HG03064 (cell line): Measurements from ENCODE around the gene PTPRH.
"Not testable (repeated sequence)": the region's sequence is repeated elsewhere in the genome, so short reads cannot be mapped to it uniquely, and the experiment has no call there.

Source experiments
- ATAC-seq: cut with Tn5 transposase; IDR thresholded peaks from one replicate; pipeline ENCODE4 v1.9.1; 2021; ENCODE audit warnings: low read depth; ENCODE audit not compliant: unreplicated experiment

The PTPRH gene

DNA sequence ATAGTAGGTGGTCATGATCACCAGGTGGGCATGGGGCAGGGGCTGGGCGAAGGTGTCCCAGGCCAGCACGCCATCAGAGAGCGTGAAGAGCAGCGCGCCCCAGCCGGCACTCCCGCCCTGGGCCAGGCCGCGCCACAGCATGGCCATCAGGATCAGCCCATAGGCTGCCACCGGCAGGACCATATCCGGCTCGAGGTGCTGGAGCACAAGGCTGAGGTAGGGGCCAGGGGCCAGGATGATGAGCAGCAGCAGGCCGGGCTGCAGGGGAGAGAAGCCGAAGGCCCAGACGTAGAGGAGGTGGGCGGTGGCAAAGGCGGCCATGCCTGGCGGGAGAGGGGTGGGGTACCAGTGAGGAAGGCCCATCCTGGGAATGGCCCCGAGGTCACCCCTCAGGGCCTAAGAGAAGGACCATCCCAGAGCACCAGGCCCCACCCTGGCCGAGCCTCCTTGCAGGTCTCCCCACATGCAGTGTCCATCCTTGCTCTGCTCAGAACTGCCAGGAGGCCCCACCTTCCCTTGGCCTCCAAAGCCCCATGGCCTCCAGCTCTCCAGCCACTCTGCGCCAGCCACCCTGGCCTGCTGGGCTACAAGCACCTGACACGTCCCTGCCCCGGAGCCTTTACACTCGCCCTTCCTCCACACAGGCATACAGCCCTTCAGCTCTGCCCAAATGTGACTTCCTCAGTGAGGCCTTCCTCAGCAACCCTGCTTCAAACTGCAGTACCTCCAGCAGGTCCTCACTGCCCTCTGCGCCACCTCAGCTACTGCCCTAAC is 18.1 kb upstream of the PTPRH start:
- no peak for ATAC-seq

GRCh38 chr19:55226788-55227187 is 17.5 kb upstream of the PTPRH start:
- no peak for ATAC-seq

DNA sequence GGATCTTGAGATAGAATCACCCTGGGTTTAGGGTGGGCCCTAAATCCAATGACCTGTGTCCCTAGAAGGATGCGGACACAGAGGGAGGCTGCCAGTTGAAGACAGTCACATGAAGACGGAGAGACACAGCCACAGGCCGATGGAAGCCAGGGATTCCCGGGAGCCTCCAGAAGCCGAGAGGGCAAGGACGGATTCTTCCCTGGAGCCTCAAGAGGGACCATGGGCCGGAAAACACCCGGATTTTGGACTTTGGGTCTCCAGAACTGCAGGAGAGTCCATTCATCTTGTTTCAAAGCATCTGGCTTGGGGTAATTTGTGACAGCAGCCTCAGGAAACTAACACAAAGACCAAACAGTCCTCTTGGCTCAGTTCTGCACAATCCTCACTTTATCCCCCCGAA is 17.0 kb upstream of the PTPRH start:
- no peak for ATAC-seq

GRCh38 chr19:55225415-55225958 is 16.2 kb upstream of the PTPRH start:
- no peak for ATAC-seq

- not testable (repeated sequence) for ATAC-seq
These were observed 15.5 kb upstream of the PTPRH start for GRCh38 chr19:55224679-55225414.

DNA sequence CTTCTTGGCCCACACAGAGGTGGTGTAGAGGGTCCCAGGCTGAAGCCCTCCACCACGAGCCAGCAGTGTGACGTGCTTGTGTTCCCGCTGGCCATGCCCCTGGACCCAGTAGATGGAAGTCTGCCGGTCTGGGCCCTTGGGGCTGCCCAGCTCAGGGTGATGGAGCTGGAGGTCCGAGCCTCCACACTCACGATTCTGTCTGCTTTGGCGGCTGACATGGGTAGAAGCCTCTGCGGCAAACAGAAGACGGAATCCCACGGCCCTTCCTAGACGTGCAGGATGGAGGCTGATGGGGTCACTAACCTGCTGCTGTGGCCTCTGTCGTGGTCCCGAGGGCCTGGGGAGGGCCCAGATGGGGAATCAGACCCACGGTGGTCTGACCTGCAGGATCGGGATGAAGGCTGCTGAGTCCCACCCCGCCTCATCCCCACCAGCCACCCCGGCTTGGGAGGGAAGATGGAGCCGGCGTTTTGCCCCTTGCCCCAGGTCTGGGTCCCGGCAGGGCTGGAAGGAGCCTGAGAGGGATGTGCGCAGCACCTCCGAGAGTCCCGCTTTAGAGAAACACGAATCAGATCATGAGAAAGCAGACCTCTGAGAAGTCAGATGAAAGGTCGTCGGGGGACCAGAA is 14.9 kb upstream of the PTPRH start:
- no peak for ATAC-seq

GRCh38 chr19:55223291-55224037 is 14.2 kb upstream of the PTPRH start:
- ATAC-seq: no peak

GRCh38 chr19:55220525-55220924 is 11.2 kb upstream of the PTPRH start:
- no peak for ATAC-seq

DNA sequence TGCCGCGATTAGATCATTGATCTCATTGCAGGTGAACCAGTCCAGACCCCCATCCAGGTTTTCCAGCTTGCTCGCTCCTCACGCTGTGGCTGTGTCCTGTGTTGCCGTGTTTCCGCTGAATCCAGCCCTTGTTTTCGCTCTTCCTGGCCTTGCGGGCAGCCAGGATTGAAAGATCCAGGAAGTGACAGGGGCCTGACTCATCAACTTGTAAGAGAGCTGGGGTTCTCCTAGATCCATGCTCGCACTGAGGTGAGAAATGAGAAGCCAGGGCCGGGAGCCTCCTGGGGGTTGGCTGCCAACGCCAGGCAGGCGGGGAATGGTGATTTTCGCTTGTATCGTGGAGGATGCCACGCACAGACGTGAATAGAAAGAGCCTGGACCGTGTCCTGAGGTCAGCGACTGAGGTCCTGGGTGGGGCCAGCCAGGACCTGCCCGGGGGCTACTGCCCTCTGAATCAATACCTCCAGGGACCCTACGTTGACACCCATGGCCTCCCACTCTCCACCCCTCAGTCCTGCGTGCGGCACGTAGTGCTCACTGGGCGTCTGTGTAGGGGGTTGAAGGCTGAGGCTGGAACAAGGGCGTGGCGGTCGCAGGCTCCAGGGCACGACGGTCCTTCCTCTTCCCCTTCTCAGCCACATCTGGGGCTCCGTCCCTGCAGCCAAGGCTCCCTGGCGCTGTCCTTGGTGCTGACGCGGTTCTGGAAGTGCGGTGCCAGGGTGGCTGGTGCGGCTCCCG is 7.3 kb upstream of the PTPRH start:
- no peak for ATAC-seq

DNA sequence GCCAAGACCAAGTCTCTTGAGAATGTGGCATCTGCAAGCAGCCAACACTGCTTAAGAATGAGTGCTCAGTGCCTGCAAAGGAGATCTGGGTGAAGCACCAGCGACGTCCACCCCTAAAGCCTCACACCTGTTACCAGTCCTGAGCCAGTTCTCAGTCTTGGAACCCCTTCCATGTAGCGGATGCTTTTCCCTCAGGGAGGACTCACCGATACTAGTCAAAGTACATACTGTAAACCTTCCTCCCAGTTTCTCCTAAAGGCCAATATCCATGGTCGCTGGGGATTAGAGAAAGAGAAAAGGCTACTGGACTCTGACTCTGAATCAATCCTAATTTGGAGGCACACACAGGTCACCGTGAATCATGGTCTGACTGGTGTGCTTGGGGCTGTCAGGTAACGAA is 4.2 kb upstream of the PTPRH start:
- ATAC-seq: no peak

- no peak for ATAC-seq
These were observed 3.1 kb upstream of the PTPRH start for GRCh38 chr19:55212447-55212846.

DNA sequence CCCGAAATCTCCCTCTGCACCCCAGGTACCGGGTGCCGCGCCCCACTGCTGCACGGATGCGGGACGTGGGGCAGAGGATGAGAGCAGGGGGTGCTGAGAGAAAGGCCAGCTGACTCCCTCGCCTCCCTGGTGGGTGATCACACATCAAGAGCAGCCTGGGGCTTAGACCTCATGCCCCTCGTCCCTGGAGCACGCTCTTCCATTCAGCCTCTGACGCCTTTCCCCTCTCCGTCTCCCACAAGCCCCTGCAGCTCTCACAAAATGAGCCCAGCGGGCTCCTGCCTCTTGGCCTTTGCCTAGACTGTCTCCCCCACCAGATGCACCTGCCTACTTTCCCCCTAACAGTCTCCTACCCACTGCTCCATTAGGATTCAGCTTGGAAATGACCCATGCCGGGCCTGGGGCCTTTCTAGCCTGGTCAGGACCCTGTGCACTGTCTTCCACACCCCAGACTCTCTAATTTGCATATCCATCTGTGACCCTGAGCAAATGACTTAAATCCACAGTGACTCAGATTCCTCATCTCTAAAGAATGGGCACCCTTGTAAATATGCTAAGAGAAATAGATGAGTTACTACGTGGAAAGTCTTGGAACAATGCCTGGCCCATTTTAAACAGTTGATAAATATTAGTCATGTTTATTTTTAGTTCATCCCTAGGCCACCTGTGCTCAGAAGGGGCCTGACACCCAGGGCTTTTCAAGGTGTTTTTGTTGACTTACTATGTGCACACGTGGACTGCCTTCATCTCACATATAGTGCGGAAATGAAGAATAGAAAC is 582 bp upstream of the PTPRH start:
- no peak for ATAC-seq

- ATAC-seq: no peak
These were observed 2.4 kb downstream of the PTPRH start for GRCh38 chr19:55206664-55207500.

GRCh38 chr19:55202199-55202598 is 7.1 kb downstream of the PTPRH start:
- not testable (repeated sequence) for ATAC-seq

DNA sequence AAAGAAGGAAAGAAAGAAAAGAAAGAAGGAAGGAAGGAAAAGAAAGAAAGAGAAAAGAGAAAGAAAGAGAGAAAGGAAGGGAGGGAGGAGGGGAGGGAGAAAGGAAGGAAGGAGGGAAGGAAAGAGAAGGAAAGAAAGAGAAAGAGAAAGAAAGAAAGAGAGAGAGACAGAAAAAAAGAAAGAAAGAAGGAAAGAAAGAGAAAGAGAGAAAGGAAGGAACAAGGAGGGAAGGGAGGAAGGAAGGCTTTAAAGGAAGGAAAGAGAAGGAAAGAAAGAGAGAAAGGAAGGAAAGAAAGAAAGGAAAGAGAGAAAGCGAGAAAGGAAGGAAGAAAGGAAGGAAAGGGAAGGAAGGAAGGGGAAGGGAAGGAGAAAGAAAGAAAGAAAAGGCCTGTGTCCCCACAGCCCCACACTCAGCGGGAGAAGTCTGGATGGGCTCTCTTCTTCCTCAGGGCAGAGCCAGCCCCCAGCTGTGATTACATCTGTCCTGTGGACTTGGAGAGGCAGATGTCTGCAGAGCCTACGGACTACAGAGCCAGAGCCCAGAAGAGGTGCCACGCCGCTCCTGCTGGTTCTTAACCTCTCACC is 9.6 kb downstream of the PTPRH start:
- no peak for ATAC-seq

DNA sequence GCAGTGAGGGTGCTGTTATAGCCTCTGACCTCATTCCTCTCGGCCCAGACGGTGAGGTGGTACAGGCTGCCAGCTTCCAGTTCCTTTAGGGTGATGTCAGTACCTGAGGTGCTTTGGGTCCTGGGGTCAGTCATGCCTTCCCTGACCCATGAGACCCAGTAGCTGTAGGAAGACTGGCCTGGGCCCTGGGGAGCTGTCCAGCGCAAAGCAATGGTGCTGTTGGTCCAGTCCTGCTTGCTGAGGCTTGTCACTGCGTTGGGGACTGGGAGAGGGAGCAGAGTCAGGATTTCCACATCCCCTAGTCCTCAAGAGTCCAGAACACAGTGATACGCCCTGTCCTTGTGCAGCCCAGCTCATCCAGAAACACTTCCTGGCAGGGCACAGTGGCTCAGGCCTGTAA is 10.7 kb downstream of the PTPRH start:
- no peak for ATAC-seq

DNA sequence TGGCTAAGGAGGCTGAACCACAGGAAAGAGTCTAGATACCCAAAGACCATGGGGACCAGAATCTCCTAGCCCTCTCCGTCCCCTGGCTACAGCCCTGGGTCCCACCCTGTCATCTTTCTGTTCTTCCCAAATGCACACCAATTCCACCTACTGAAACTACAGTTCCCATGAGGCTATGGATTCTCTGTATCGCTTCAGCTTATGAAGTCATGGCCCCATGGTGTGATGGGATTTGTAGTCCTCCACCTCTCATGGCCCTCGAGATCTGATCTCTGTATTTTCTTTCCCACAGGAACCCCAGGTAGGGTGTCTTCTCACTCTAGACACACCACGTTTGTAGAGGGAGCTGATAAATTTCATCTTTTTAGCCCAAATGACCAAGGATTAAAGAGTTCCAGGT is 11.8 kb downstream of the PTPRH start:
- no peak for ATAC-seq

DNA sequence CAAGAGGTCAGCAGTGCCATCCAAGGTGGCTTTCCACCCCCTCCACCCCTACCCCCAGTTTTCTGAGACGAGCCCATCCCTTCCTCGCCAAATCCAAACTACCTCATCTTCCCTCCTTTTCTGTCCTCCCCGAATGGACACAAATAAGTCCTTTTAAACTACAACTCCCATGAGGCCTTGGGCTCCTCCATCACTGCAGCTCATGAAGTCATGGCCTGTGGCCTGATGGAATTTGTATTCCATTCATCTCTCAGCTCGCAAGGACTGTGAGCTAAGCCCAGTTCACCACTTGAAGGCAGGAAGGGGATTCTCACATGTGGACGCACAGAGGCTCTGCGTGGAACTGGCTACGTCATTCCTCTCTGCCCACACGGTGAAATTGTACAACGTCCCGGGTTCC is 12.5 kb downstream of the PTPRH start:
- ATAC-seq: no peak
